ENCODE measurements around the gene PWWP2B.

PWWP2B gene

GRCh38 chr10:132389433-132390169 lies 7.4 kb upstream of the PWWP2B start:
- no peaks in the 10 kb centered on the region for H3K79me2 ChIP-seq (ENCODE audit: control insufficient read depth, low read length)
- no peaks in the 10 kb centered on the region for H3K9me2 ChIP-seq (replicated peaks; ENCODE audit: control insufficient read depth, low read length)
- no peaks in the 10 kb centered on the region for H3K36me3 ChIP-seq (ENCODE audit: control insufficient read depth, low read length)
- no peak overlapping the region for H3K4me2 ChIP-seq (ENCODE audit: low read length)
- H3K9me3 ChIP-seq (ENCODE audit: control insufficient read depth, insufficient read depth, low read length) = no peaks in the 10 kb centered on the region; the same call in 1 of the 2 replicates
- TF ChIP-seq, protein P1, sequence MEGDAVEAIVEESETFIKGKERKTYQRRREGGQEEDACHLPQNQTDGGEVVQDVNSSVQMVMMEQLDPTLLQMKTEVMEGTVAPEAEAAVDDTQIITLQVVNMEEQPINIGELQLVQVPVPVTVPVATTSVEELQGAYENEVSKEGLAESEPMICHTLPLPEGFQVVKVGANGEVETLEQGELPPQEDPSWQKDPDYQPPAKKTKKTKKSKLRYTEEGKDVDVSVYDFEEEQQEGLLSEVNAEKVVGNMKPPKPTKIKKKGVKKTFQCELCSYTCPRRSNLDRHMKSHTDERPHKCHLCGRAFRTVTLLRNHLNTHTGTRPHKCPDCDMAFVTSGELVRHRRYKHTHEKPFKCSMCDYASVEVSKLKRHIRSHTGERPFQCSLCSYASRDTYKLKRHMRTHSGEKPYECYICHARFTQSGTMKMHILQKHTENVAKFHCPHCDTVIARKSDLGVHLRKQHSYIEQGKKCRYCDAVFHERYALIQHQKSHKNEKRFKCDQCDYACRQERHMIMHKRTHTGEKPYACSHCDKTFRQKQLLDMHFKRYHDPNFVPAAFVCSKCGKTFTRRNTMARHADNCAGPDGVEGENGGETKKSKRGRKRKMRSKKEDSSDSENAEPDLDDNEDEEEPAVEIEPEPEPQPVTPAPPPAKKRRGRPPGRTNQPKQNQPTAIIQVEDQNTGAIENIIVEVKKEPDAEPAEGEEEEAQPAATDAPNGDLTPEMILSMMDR (IDR thresholded peaks at IDR 0.05; ENCODE audit: low read depth, low read length, poor library complexity, severe bottlenecking) = no peak
- no peak for TF ChIP-seq EZH2phosphoT487 (IDR thresholded peaks at IDR 0.05; ENCODE audit: borderline replicate concordance, low read length)
- no peak overlapping the region for H3K27ac ChIP-seq (ENCODE audit: low read depth, low read length)
- no peaks in the 10 kb centered on the region for H3K27me3 ChIP-seq (ENCODE audit: control insufficient read depth, low read length)
- H4K20me1 ChIP-seq (ENCODE audit: control insufficient read depth, insufficient read depth, low read depth, low read length) = no peaks in the 10 kb centered on the region
- no peaks in the 10 kb centered on the region for H3F3A ChIP-seq (ENCODE audit: control insufficient read depth, insufficient read depth)
- H3K4me3 ChIP-seq (ENCODE audit: low read length) = no peak overlapping the region
- peaks cover 41% of the 10 kb centered on the region for H3K4me1 ChIP-seq (ENCODE audit: control insufficient read depth, low read length)

- H3K27ac ChIP-seq (ENCODE audit: low read depth, low read length) = no peak overlapping the region
- no peak overlapping the region for H3K4me3 ChIP-seq (ENCODE audit: low read length)
- H3K36me3 ChIP-seq (ENCODE audit: control insufficient read depth, low read length) = no peaks in the 10 kb centered on the region
- no peaks in the 10 kb centered on the region for H3K27me3 ChIP-seq (ENCODE audit: control insufficient read depth, low read length)
- TF ChIP-seq, protein P1 (IDR thresholded peaks at IDR 0.05; ENCODE audit: low read depth, low read length, poor library complexity, severe bottlenecking) = no peak
- no peak for TF ChIP-seq EZH2phosphoT487 (IDR thresholded peaks at IDR 0.05; ENCODE audit: borderline replicate concordance, low read length)
- no peaks in the 10 kb centered on the region for H4K20me1 ChIP-seq (ENCODE audit: control insufficient read depth, insufficient read depth, low read depth, low read length)
- no peaks in the 10 kb centered on the region for H3K9me2 ChIP-seq (replicated peaks; ENCODE audit: control insufficient read depth, low read length)
- H3K4me2 ChIP-seq (ENCODE audit: low read length) = no peak overlapping the region
- no peaks in the 10 kb centered on the region for H3F3A ChIP-seq (ENCODE audit: control insufficient read depth, insufficient read depth)
- H3K79me2 ChIP-seq (ENCODE audit: control insufficient read depth, low read length) = no peaks in the 10 kb centered on the region
- peaks cover 41% of the 10 kb centered on the region for H3K4me1 ChIP-seq (ENCODE audit: control insufficient read depth, low read length)
- no peaks in the 10 kb centered on the region; the same call in 1 of the 2 replicates for H3K9me3 ChIP-seq (ENCODE audit: control insufficient read depth, insufficient read depth, low read length)
Observed at GRCh38 chr10:132390170-132390920, 6.7 kb upstream of the PWWP2B start.

GRCh38 chr10:132390921-132391675 lies 5.9 kb upstream of the PWWP2B start:
- TF ChIP-seq EZH2phosphoT487 (IDR thresholded peaks at IDR 0.05; ENCODE audit: borderline replicate concordance, low read length) = no peak
- TF ChIP-seq, protein P1 (IDR thresholded peaks at IDR 0.05; ENCODE audit: low read depth, low read length, poor library complexity, severe bottlenecking) = no peak
- Histone ChIP-seq H3K4me2 (ENCODE audit: low read length) (no peak overlapping the region), H3K9me3 (ENCODE audit: control insufficient read depth, insufficient read depth, low read length) (no peaks in the 10 kb centered on the region; the same call in 1 of the 2 replicates)

More at GRCh38 chr10:132390921-132391675, 5.9 kb upstream of the PWWP2B start:
- H3K4me3 ChIP-seq (ENCODE audit: low read length) = no peak overlapping the region
- H3K9me2 ChIP-seq (replicated peaks; ENCODE audit: control insufficient read depth, low read length) = no peaks in the 10 kb centered on the region
- H3F3A ChIP-seq (ENCODE audit: control insufficient read depth, insufficient read depth) = no peaks in the 10 kb centered on the region
- 0 out of 2 replicates have a peak, but pooled peaks cover 3% of the 10 kb centered on the region for H3K27me3 ChIP-seq (ENCODE audit: control insufficient read depth, low read length)
- H3K36me3 ChIP-seq (ENCODE audit: control insufficient read depth, low read length) = no peaks in the 10 kb centered on the region
- H3K4me1 ChIP-seq (ENCODE audit: control insufficient read depth, low read length) = peaks cover 41% of the 10 kb centered on the region
- no peak overlapping the region for H3K27ac ChIP-seq (ENCODE audit: low read depth, low read length)
- no peaks in the 10 kb centered on the region for H3K79me2 ChIP-seq (ENCODE audit: control insufficient read depth, low read length)
- H4K20me1 ChIP-seq (ENCODE audit: control insufficient read depth, insufficient read depth, low read depth, low read length) = no peaks in the 10 kb centered on the region
